Panc1 (cell line): Measurements from ENCODE around the gene CLK4.

Source experiments
- POLR2AphosphoS5 ChIP-seq: IDR thresholded peaks from 2 replicates; pipeline ENCODE4 v1.6.1; 2012; ENCODE audit warnings: mild to moderate bottlenecking, low read depth, low read length, moderate library complexity
- TF ChIP-seq, protein P1 (sequence below): fragments of 450-650 bp; IDR thresholded peaks from 2 replicates; pipeline ENCODE4 v1.5.1; 2017; ENCODE audit warnings: mild to moderate bottlenecking

DNA sequence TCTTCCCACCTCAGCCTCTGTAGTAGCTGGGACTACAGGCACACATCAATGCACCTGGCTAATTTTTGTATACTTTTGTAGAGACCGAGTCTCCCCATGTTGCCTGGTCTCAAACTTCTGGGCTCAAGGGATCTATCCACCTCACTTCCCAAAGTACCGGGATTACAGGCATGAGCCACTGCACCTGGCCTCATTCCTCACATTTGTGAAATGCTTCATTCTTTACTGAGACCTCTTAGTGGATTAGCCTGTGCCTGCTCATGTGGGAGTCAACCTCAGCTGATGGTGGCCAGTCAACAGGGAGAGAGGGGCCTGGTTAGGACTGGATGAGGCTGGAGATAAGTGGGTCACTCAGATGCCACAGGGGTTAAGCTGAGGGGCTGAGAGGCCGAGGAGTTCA, 37.3 kb upstream of the CLK4 start:
- no peak for TF ChIP-seq POLR2AphosphoS5
- TF ChIP-seq, protein P1, sequence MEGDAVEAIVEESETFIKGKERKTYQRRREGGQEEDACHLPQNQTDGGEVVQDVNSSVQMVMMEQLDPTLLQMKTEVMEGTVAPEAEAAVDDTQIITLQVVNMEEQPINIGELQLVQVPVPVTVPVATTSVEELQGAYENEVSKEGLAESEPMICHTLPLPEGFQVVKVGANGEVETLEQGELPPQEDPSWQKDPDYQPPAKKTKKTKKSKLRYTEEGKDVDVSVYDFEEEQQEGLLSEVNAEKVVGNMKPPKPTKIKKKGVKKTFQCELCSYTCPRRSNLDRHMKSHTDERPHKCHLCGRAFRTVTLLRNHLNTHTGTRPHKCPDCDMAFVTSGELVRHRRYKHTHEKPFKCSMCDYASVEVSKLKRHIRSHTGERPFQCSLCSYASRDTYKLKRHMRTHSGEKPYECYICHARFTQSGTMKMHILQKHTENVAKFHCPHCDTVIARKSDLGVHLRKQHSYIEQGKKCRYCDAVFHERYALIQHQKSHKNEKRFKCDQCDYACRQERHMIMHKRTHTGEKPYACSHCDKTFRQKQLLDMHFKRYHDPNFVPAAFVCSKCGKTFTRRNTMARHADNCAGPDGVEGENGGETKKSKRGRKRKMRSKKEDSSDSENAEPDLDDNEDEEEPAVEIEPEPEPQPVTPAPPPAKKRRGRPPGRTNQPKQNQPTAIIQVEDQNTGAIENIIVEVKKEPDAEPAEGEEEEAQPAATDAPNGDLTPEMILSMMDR: no peak
